GM12878 (cell line): Measurements from ENCODE around the gene C3. TPM values are rescaled to one million over a fixed set of nuclear protein-coding genes. Genes with fewer than 3 reads are reported as not detected.

Source experiments
- ATAC-seq: fragments of 200-7000 bp; cut with Tn5 transposase; 3 replicates; pipeline ENCODE4 v1.9.1; 2020; ENCODE audit warnings: mild to moderate bottlenecking, moderate library complexity
- BruUV-seq: library from RNA; stranded (reverse); fragments of 400-500 nt; replicated peaks from 2 replicates; lab custom pipeline; 2021; lab: Mats Ljungman, UMichigan
- CTCF ChIA-PET: fragments of 300-600 bp; sonication (Branson Sonifier 250); formaldehyde crosslinking; extraction: SDS; loops from one replicate; lab custom pipeline; 2021; ENCODE audit warnings: inconsistent platforms; lab: Yijun Ruan, JAX
- POLR2A ChIA-PET: fragments of 350-600 bp; formaldehyde crosslinking; extraction: SDS; loops from one replicate; lab custom pipeline; 2021; ENCODE audit warnings: inconsistent platforms; lab: Charles Lee
- RAD21 ChIA-PET: fragments of 300-600 bp; sonication (Branson Sonifier 250); formaldehyde crosslinking; loops from one replicate; lab custom pipeline; 2023; ENCODE audit warnings: antibody characterized with exemption; ENCODE audit not compliant: unreplicated experiment; lab: Charles Lee
- SMC1A ChIA-PET: fragments of 300-600 bp; sonication (Branson Sonifier 250); formaldehyde crosslinking; loops from one replicate; lab custom pipeline; 2023; ENCODE audit not compliant: unreplicated experiment, uncharacterized antibody; lab: Charles Lee
- DNase-seq: peaks from one replicate; pipeline ENCODE4 v3.0.0-alpha.2; 2011; ENCODE audit warnings: low read depth, low spot score
- FAIRE-seq: peaks from 3 replicates; lab custom pipeline; 2011; peaks lifted over from hg19 to GRCh38; lab: Jason Lieb, UNC
- H2AFZ ChIP-seq: 2 replicates; pipeline ENCODE4 v1.6.0; 2011; ENCODE audit warnings: low read depth, low read length, control low read depth; ENCODE audit not compliant: control insufficient read depth
- H3K27ac ChIP-seq: 2 replicates; pipeline ENCODE4 v1.5.1; 2011; ENCODE audit warnings: control low read depth; ENCODE audit not compliant: control insufficient read depth, insufficient read depth
- H3K27me3 ChIP-seq, 2 experiments: replicated peaks in 1 of 2; 2 replicates each; pipeline versions ENCODE4 v1.6.0 to v1.6.1; 2011; ENCODE audit warnings: low read length in 1 of 2; ENCODE audit not compliant: control insufficient read depth in 2 of 2, insufficient read depth in 2 of 2
- H3K36me3 ChIP-seq, 2 experiments: 2 replicates each; pipeline ENCODE4 v1.5.1; 2011; ENCODE audit warnings: low read length in 1 of 2; ENCODE audit not compliant: control insufficient read depth in 2 of 2, insufficient read depth in 2 of 2
- H3K4me1 ChIP-seq: 2 replicates; pipeline ENCODE4 v1.6.1; 2011; ENCODE audit warnings: mild to moderate bottlenecking, low read length, moderate library complexity, mixed read lengths; ENCODE audit not compliant: control insufficient read depth, insufficient read depth
- H3K4me2 ChIP-seq: 2 replicates; pipeline ENCODE4 v1.6.0; 2011; ENCODE audit warnings: control low read depth; ENCODE audit not compliant: control insufficient read depth, insufficient read depth
- H3K4me3 ChIP-seq: fragments of 200-600 bp; sonication (generic); 2 replicates; pipeline ENCODE4 v1.5.1; 2016
- H3K79me2 ChIP-seq: 2 replicates; pipeline ENCODE4 v1.6.0; 2011; ENCODE audit warnings: low read length; ENCODE audit not compliant: control insufficient read depth, insufficient read depth
- H3K9ac ChIP-seq: 2 replicates; pipeline ENCODE4 v1.8.0; 2011; ENCODE audit warnings: low read length, control low read depth, mixed read lengths; ENCODE audit not compliant: control insufficient read depth, insufficient read depth
- H3K9me3 ChIP-seq: replicated peaks from 3 replicates; pipeline ENCODE4 v1.5.1; 2011; ENCODE audit warnings: mild to moderate bottlenecking, low read length; ENCODE audit not compliant: control insufficient read depth, insufficient read depth
- H4K20me1 ChIP-seq: 2 replicates; pipeline ENCODE4 v1.6.0; 2011; ENCODE audit not compliant: control insufficient read depth, insufficient read depth
- BCL3 ChIP-seq: IDR thresholded peaks from 2 replicates; pipeline ENCODE4 v1.6.1; 2011; ENCODE audit warnings: borderline replicate concordance, low read depth, mild to moderate bottlenecking, moderate library complexity, low read length; ENCODE audit not compliant: insufficient read depth, poor library complexity, severe bottlenecking
- BMI1 ChIP-seq: fragments of 450-650 bp; IDR thresholded peaks from 2 replicates; pipeline ENCODE4 v1.6.1; 2016; ENCODE audit warnings: mild to moderate bottlenecking, moderate library complexity, borderline replicate concordance
- EP300 ChIP-seq, 2 experiments: fragments of 150-350 bp in 1 of 2; IDR thresholded peaks; 2 replicates each; pipeline ENCODE4 v1.6.1; 2011 to 2012; ENCODE audit warnings: low read depth in 2 of 2, low read length in 2 of 2, borderline replicate concordance in 1 of 2, improper control_type of control experiment in 1 of 2, inconsistent platforms in 1 of 2; ENCODE audit not compliant: control insufficient read depth in 1 of 2
- KLF5 ChIP-seq: fragments of 450-650 bp; IDR thresholded peaks from 2 replicates; pipeline ENCODE4 v1.6.1; 2014; ENCODE audit warnings: mild to moderate bottlenecking; ENCODE audit not compliant: partially characterized antibody
- MAX ChIP-seq: IDR thresholded peaks from 2 replicates; pipeline ENCODE4 v1.6.1; 2012; ENCODE audit warnings: low read depth, low read length, improper control_type of control experiment
- MLLT1 ChIP-seq: fragments of 450-650 bp; IDR thresholded peaks from 2 replicates; pipeline ENCODE4 v1.6.1; 2016; ENCODE audit warnings: mild to moderate bottlenecking
- NFYB ChIP-seq: IDR thresholded peaks from 2 replicates; pipeline ENCODE4 v1.6.1; 2011; ENCODE audit warnings: low read depth, mild to moderate bottlenecking, low read length, improper control_type of control experiment, moderate library complexity; ENCODE audit not compliant: insufficient read depth
- NR2C2 ChIP-seq: IDR thresholded peaks from 2 replicates; pipeline ENCODE4 v1.6.1; 2011; ENCODE audit warnings: borderline replicate concordance, low read depth; ENCODE audit not compliant: control insufficient read depth, insufficient read length
- NRF1 ChIP-seq: conservative IDR thresholded peaks from 2 replicates; pipeline ENCODE4 v1.6.1; 2011; ENCODE audit warnings: mild to moderate bottlenecking, low read depth, low read length, improper control_type of control experiment
- RB1 ChIP-seq: fragments of 450-650 bp; formaldehyde crosslinking; IDR thresholded peaks from 2 replicates; pipeline ENCODE4 v1.6.1; 2017; ENCODE audit warnings: mild to moderate bottlenecking, borderline replicate concordance
- RBBP5 ChIP-seq: fragments of 200-600 bp; sonication (generic); conservative IDR thresholded peaks from 2 replicates; pipeline ENCODE4 v1.6.1; 2016
- RCOR1 ChIP-seq: conservative IDR thresholded peaks from 2 replicates; pipeline ENCODE4 v1.6.1; 2012; ENCODE audit warnings: low read depth, low read length, improper control_type of control experiment
- SKIL ChIP-seq: fragments of 450-650 bp; IDR thresholded peaks from 2 replicates; pipeline ENCODE4 v1.6.1; 2017; ENCODE audit warnings: mild to moderate bottlenecking, low read depth, inconsistent platforms; ENCODE audit not compliant: poor library complexity, severe bottlenecking
- SMARCA5 ChIP-seq: fragments of 450-650 bp; IDR thresholded peaks from 2 replicates; pipeline ENCODE4 v1.6.1; 2017; ENCODE audit warnings: mild to moderate bottlenecking
- TAF1 ChIP-seq: IDR thresholded peaks from 2 replicates; pipeline ENCODE4 v1.6.1; 2011; ENCODE audit warnings: mild to moderate bottlenecking, low read depth, low read length, borderline replicate concordance
- TARDBP ChIP-seq: IDR thresholded peaks from 2 replicates; pipeline ENCODE4 v1.6.1; 2016; ENCODE audit warnings: borderline replicate concordance
- ZZZ3 ChIP-seq: IDR thresholded peaks from 2 replicates; pipeline ENCODE4 v1.6.1; 2011; ENCODE audit warnings: low read depth; ENCODE audit not compliant: control insufficient read depth, insufficient read length
- WGBS: methylation state at CpG from one replicate; pipeline ENCODE4 v1.1.6; 2016; ENCODE audit warnings: low lambda C conversion rate; ENCODE audit not compliant: insufficient replicate concordance, insufficient coverage; ENCODE audit errors: missing lambda C conversion rate; 5-methylcytosine and 5-hydroxymethylcytosine counted together
- in situ Hi-C: fragments of 300-500 bp; cut with MboI; formaldehyde crosslinking; loops from 9 replicates; pipeline ENCODE4 v1.14.3; 2018; ENCODE audit warnings: mixed read lengths
- intact Hi-C: fragments of 100-400 bp; cut with micrococcal nuclease; formaldehyde crosslinking; loops from one replicate; pipeline ENCODE4 v1.14.2; 2022; ENCODE audit not compliant: unreplicated experiment
- polyA plus RNA-seq, 11 experiments: library from polyadenylated mRNA; depleted of rRNA in 4 of 11; unstranded in 6 of 11; stranded (reverse) in 5 of 11; fragments of >200 nt; fragmentation: Nextera tagmentation in 4 of 11; fragmentation: Illumina TruSeq in 1 of 11; extraction: Ambion mirVana in 4 of 11; extraction: Trizol in 1 of 11; gene quantifications; 1 replicate in 1 of 11; 2 replicates in 10 of 11; pipeline versions ENCODE4 v1.2.1 to v1.2.3, GENCODE V29; 2011 to 2016; ENCODE audit warnings: inconsistent platforms in 2 of 11, missing spikeins in 2 of 11, low read depth in 1 of 11
- total RNA-seq, 4 experiments: library from RNA; depleted of rRNA in 3 of 4; stranded (reverse); fragments of >200 nt in 3 of 4; fragmentation: Illumina TruSeq in 1 of 4; extraction: Trizol in 1 of 4; gene quantifications; 2 replicates each; pipeline versions ENCODE4 v1.2.1 to v1.2.3, GENCODE V29; 2013 to 2021

The C3 gene
- total and polyA plus RNA-seq, 10 of the 15 experiments (the other 5 are each of a cell fraction or from before 2014, with no cell fraction given) = 0.20 to 6.7 (median 0.72) TPM

- POLR2A ChIA-PET = interaction anchor here (0.6 to 1.9 kb wide), 2 partner anchors 8 to 99 kb away, joined by 4 to 10 read pairs; no protein-coding TSS in a partner anchor
- in situ Hi-C loops = no loop called here
- no peaks in the 10 kb centered on the region for H3K79me2 ChIP-seq
- no peak for TF ChIP-seq BCL3
- TF ChIP-seq SKIL = no peak
- no peak for TF ChIP-seq EP300 (IDR thresholded peaks at IDR 0.05; ENCODE audit: borderline replicate concordance in 1 of 2, control insufficient read depth in 1 of 2, low read depth in 2 of 2, low read length in 2 of 2)
- TF ChIP-seq BMI1 = no peak
- no peak for TF ChIP-seq RB1
- no peak for TF ChIP-seq SMARCA5
- no peak for TF ChIP-seq TAF1
- TF ChIP-seq RCOR1 = no peak
- TF ChIP-seq TARDBP = no peak
- TF ChIP-seq KLF5 = no peak
- no peak for TF ChIP-seq NR2C2
- TF ChIP-seq RBBP5 = no peak
- no peak for TF ChIP-seq MLLT1
- no peak for TF ChIP-seq ZZZ3
- no peak for TF ChIP-seq NRF1
- TF ChIP-seq MAX = no peak
- no peak for TF ChIP-seq NFYB
Measured at GRCh38 chr19:6680141-6680540, 40.3 kb downstream of the C3 start.

More at GRCh38 chr19:6680141-6680540, 40.3 kb downstream of the C3 start:
- Histone ChIP-seq H3K4me2 (no peak overlapping the region), H3K27me3 (no peaks in the 10 kb centered on the region), H3K4me1 (peaks cover 8% of the 10 kb centered on the region), H4K20me1 (no peaks in the 10 kb centered on the region), H3K9ac (no peak overlapping the region), H3K4me3 (no peak overlapping the region), H3K27ac (no peak overlapping the region), H2AFZ (no peak overlapping the region), H3K36me3 (no peaks in the 10 kb centered on the region; a peak in 1 of 4 replicates), H3K9me3 (no peaks in the 10 kb centered on the region)
- FAIRE-seq (no peak), ATAC-seq (no peak), DNase-seq (no peak)
- CTCF ChIA-PET = interaction anchor here (0.6 to 1.9 kb wide), 3 partner anchors 36 to 41 kb away, joined by 3 to 9 read pairs (median 3); no protein-coding TSS in a partner anchor
- WGBS = 88% methylated on average over 1 of the region's 1 CpG
- BruUV-seq = no TSS peak
- RAD21 ChIA-PET = interaction anchor here (1.3 kb wide), 1 partner anchor 10 kb away, joined by 4 read pairs; no protein-coding TSS in a partner anchor
- intact Hi-C loops = no loop called here
- SMC1A ChIA-PET = interaction anchor here (1.0 to 2.3 kb wide), 4 partner anchors 10 to 41 kb away, joined by 3 to 7 read pairs (median 3); partner anchors contain the start of gene TNFSF14
